ENCODE results near the gene ITFG1.

- TF ChIP-seq TAF1 (IDR thresholded peaks at IDR 0.05; ENCODE audit: borderline replicate concordance, insufficient read depth, low read length), result no peak
- no peak for TF ChIP-seq FOXP2 (optimal IDR thresholded peaks at IDR 0.05; ENCODE audit: borderline replicate concordance, extremely low read depth, extremely low read length, insufficient read depth)
These were observed 143.2 kb downstream of the ITFG1 start for GRCh38 chr16:47317465-47318240.
